Stimulated activated naive CD8-positive, alpha-beta T cell treated with anti-CD3 and anti-CD28 coated beads, Interleukin-15, amount 100 ng/mL, for 72 hours (primary cell): ENCODE measurements around the gene KIF3A.

Experiments
- ATAC-seq: fragments of 150-1000 bp; cut with Tn5 transposase; 2 replicates; pipeline ENCODE4 v1.10.0; 2021; ENCODE audit warnings: mild to moderate bottlenecking, moderate library complexity
- DNase-seq, 2 donors: peaks; one replicate each; pipeline ENCODE4 v3.0.0; 2021 to 2022
- H3K27ac Mint-ChIP-seq, 2 donors: one replicate each; pipeline ENCODE4 v1.8.0; 2022; ENCODE audit warnings: mild to moderate bottlenecking in 2 of 2, mixed read lengths in 2 of 2, moderate library complexity in 2 of 2
- H3K27me3 Mint-ChIP-seq: one replicate; pipeline ENCODE4 v1.8.0; 2022; ENCODE audit warnings: mixed read lengths
- H3K4me1 Mint-ChIP-seq: one replicate; pipeline ENCODE4 v1.8.0; 2022; ENCODE audit warnings: mild to moderate bottlenecking, mixed read lengths
- H3K4me3 Mint-ChIP-seq, 2 donors: one replicate each; pipeline ENCODE4 v1.8.0; 2022; ENCODE audit warnings: mild to moderate bottlenecking in 2 of 2, mixed read lengths in 2 of 2, moderate library complexity in 1 of 2
- H3K9me3 Mint-ChIP-seq, 2 donors: one replicate each; pipeline ENCODE4 v1.8.0; 2022; ENCODE audit warnings: mixed read lengths in 2 of 2

The KIF3A gene

GRCh38 chr5:132736853-132737833, at the start of gene KIF3A:
Gene KIF3A (minus strand): TSS chr5:132737546. CDS start chr5:132737419, 127 bp downstream.
- ATAC-seq (peak; percentile 92), DNase-seq (peak; percentile 98 to 99)
- H3K4me3 Mint-ChIP-seq, result peak within 1 kb of the TSS; percentile 89 to 91
- H3K9me3 Mint-ChIP-seq, result no peaks in the 10 kb centered on the region
- peak within 1 kb of the TSS; percentile 92 to 93 for H3K27ac Mint-ChIP-seq
- no peaks in the 10 kb centered on the region for H3K27me3 Mint-ChIP-seq
- peaks cover 42% of the 10 kb centered on the region for H3K4me1 Mint-ChIP-seq

- no peak for ATAC-seq
- Mint-ChIP-seq H3K27me3 (peaks cover 19% of the 10 kb centered on the region), H3K9me3 (no peaks in the 10 kb centered on the region), H3K4me1 (peaks cover 7% of the 10 kb centered on the region), H3K4me3 (no peak overlapping the region), H3K27ac (no peak overlapping the region)
- DNase-seq, result no peak
Observed at GRCh38 chr5:132787076-132787475, 49.7 kb upstream of the KIF3A start.

GRCh38 chr5:132785864-132786263, 48.5 kb upstream of the KIF3A start:
- H3K4me3 Mint-ChIP-seq, result no peak overlapping the region
- no peak for ATAC-seq
- peaks cover 16% of the 10 kb centered on the region for H3K4me1 Mint-ChIP-seq
- no peaks in the 10 kb centered on the region for H3K9me3 Mint-ChIP-seq
- H3K27me3 Mint-ChIP-seq, result peaks cover 30% of the 10 kb centered on the region
- H3K27ac Mint-ChIP-seq, result no peak overlapping the region
- no peak for DNase-seq

- Mint-ChIP-seq H3K4me1 (peaks cover 19% of the 10 kb centered on the region), H3K4me3 (no peak overlapping the region), H3K27ac (no peak overlapping the region), H3K9me3 (no peaks in the 10 kb centered on the region), H3K27me3 (peaks cover 30% of the 10 kb centered on the region)
- no peak for DNase-seq
- ATAC-seq, result no peak
Observed at GRCh38 chr5:132785365-132785764, 48.0 kb upstream of the KIF3A start.

- H3K9me3 Mint-ChIP-seq, result no peaks in the 10 kb centered on the region
- H3K27me3 Mint-ChIP-seq, result peaks cover 56% of the 10 kb centered on the region
- no peak overlapping the region for H3K4me3 Mint-ChIP-seq
- DNase-seq, result no peak
- no peak overlapping the region for H3K27ac Mint-ChIP-seq
- ATAC-seq, result no peak
- H3K4me1 Mint-ChIP-seq, result peaks cover 33% of the 10 kb centered on the region
Observed at GRCh38 chr5:132782101-132782500, 44.8 kb upstream of the KIF3A start.

- no peak overlapping the region for H3K4me3 Mint-ChIP-seq
- H3K27ac Mint-ChIP-seq, result no peak overlapping the region
Observed at GRCh38 chr5:132781029-132781428, 43.7 kb upstream of the KIF3A start.

GRCh38 chr5:132780577-132780976, 43.2 kb upstream of the KIF3A start:
- ATAC-seq, result no peak
- Mint-ChIP-seq H3K27me3 (peaks cover 49% of the 10 kb centered on the region), H3K4me1 (peaks cover 44% of the 10 kb centered on the region), H3K4me3 (no peak overlapping the region), H3K27ac (no peak overlapping the region), H3K9me3 (no peaks in the 10 kb centered on the region)
- no peak for DNase-seq

More at GRCh38 chr5:132781029-132781428, 43.7 kb upstream of the KIF3A start:
- Mint-ChIP-seq H3K9me3 (no peaks in the 10 kb centered on the region), H3K27me3 (peaks cover 54% of the 10 kb centered on the region), H3K4me1 (peaks cover 39% of the 10 kb centered on the region)
- DNase-seq (no peak), ATAC-seq (no peak)

GRCh38 chr5:132779961-132780360, 42.6 kb upstream of the KIF3A start:
- peaks cover 43% of the 10 kb centered on the region for H3K4me1 Mint-ChIP-seq
- DNase-seq, result no peak
- no peak overlapping the region for H3K27ac Mint-ChIP-seq
- H3K9me3 Mint-ChIP-seq, result no peaks in the 10 kb centered on the region
- peaks cover 47% of the 10 kb centered on the region for H3K27me3 Mint-ChIP-seq
- no peak for ATAC-seq
- no peak overlapping the region for H3K4me3 Mint-ChIP-seq

- Mint-ChIP-seq H3K27ac (no peak overlapping the region), H3K9me3 (no peaks in the 10 kb centered on the region), H3K27me3 (peaks cover 56% of the 10 kb centered on the region), H3K4me1 (peaks cover 41% of the 10 kb centered on the region), H3K4me3 (no peak overlapping the region)
- DNase-seq (no peak), ATAC-seq (no peak)
Observed at GRCh38 chr5:132778856-132779255, 41.5 kb upstream of the KIF3A start.

GRCh38 chr5:132778129-132778528, 40.8 kb upstream of the KIF3A start:
- peak overlapping the region; percentile 79 for H3K4me3 Mint-ChIP-seq
- H3K4me1 Mint-ChIP-seq, result peaks cover 41% of the 10 kb centered on the region
- peaks cover 56% of the 10 kb centered on the region for H3K27me3 Mint-ChIP-seq
- ATAC-seq (no peak), DNase-seq (no peak)
- H3K9me3 Mint-ChIP-seq, result no peaks in the 10 kb centered on the region
- H3K27ac Mint-ChIP-seq, result peak overlapping the region; percentile 19 to 91

- H3K4me1 Mint-ChIP-seq, result peaks cover 41% of the 10 kb centered on the region
- no peaks in the 10 kb centered on the region for H3K9me3 Mint-ChIP-seq
- DNase-seq (peak; percentile 52 to 59), ATAC-seq (peak; percentile 78)
- peak within 1 kb of the TSS; percentile 20 to 91 for H3K27ac Mint-ChIP-seq
- peaks cover 56% of the 10 kb centered on the region for H3K27me3 Mint-ChIP-seq
- peak within 1 kb of the TSS; percentile 79 to 84 for H3K4me3 Mint-ChIP-seq
Observed at GRCh38 chr5:132777209-132778069, 40.1 kb upstream of the KIF3A start, which contains the start of gene SEPTIN8. Gene SEPTIN8 (minus strand): TSS chr5:132777239. CDS start chr5:132777137, 102 bp downstream.

- Mint-ChIP-seq H3K27me3 (peaks cover 51% of the 10 kb centered on the region), H3K4me1 (peaks cover 41% of the 10 kb centered on the region), H3K9me3 (no peaks in the 10 kb centered on the region), H3K4me3 (no peak overlapping the region), H3K27ac (no peak overlapping the region)
- no peak for ATAC-seq
- DNase-seq, result no peak
Observed at GRCh38 chr5:132776938-132777208, 39.5 kb upstream of the KIF3A start.

GRCh38 chr5:132776131-132776937, 39.0 kb upstream of the KIF3A start:
- Mint-ChIP-seq H3K4me1 (peaks cover 36% of the 10 kb centered on the region), H3K4me3 (peak overlapping the region; percentile 74 to 84), H3K27ac (peak overlapping the region in 1 of 2 donors; percentile 20), H3K27me3 (peaks cover 45% of the 10 kb centered on the region), H3K9me3 (no peaks in the 10 kb centered on the region)
- peak; percentile 12 to 17 for DNase-seq
- ATAC-seq, result peak; percentile 51

- peaks cover 29% of the 10 kb centered on the region for H3K4me1 Mint-ChIP-seq
Observed at GRCh38 chr5:132775476-132775961, 38.2 kb upstream of the KIF3A start.

GRCh38 chr5:132774896-132775295, 37.5 kb upstream of the KIF3A start:
- Mint-ChIP-seq H3K4me1 (peaks cover 26% of the 10 kb centered on the region), H3K27ac (peak overlapping the region in 1 of 2 donors; percentile 61), H3K4me3 (no peak overlapping the region), H3K9me3 (no peaks in the 10 kb centered on the region), H3K27me3 (peaks cover 39% of the 10 kb centered on the region)
- ATAC-seq (no peak), DNase-seq (no peak)

More at GRCh38 chr5:132775476-132775961, 38.2 kb upstream of the KIF3A start:
- ATAC-seq (no peak), DNase-seq (no peak)
- Mint-ChIP-seq H3K4me3 (peak overlapping the region in 1 of 2 donors; percentile 74), H3K27me3 (peaks cover 42% of the 10 kb centered on the region), H3K27ac (no peak overlapping the region), H3K9me3 (no peaks in the 10 kb centered on the region)
